Measurements from ENCODE around the gene GMIP.

- TF ChIP-seq CTCF (IDR thresholded peaks at IDR 0.05) = no peak
- TF ChIP-seq POLR2A (IDR thresholded peaks at IDR 0.05) = no peak
These were observed 63.0 kb downstream of the GMIP start for GRCh38 chr19:19580418-19580817.

Measured in thyroid gland (tissue), 4 donors.